ENCODE measurements around the gene GPR25.

Gene GPR25

GRCh38 chr1:200887772-200888348 is 15.1 kb downstream of the GPR25 start:
- TF ChIP-seq ZNF138 (tag by site-specific recombination; IDR thresholded peaks at IDR 0.05; ENCODE audit: borderline replicate concordance) (no peak), ZNF473 (tag by site-specific recombination; IDR thresholded peaks at IDR 0.05) (no peak), ZNF175 (tag by site-specific recombination; IDR thresholded peaks at IDR 0.05) (no peak)
- POLR2A ChIA-PET: no interaction called here
- Histone ChIP-seq H3K4me1 (ENCODE audit: control insufficient read depth, insufficient read depth, low read length) (no peaks in the 10 kb centered on the region), H3K36me3 (ENCODE audit: control insufficient read depth in 2 of 2, insufficient read depth in 1 of 2, low read length in 2 of 2) (no peaks in the 10 kb centered on the region), H3K4me3 (ENCODE audit: low read depth, low read length) (no peak overlapping the region), H3K27ac (ENCODE audit: extremely low read depth, low read depth, low read length) (no peak overlapping the region), H3K9me3 (ENCODE audit: control insufficient read depth, insufficient read depth, low read depth, low read length) (no peaks in the 10 kb centered on the region)
- CTCF ChIA-PET: interaction anchor here (0.6 kb wide), 2 partner anchors 155 to 231 kb away, joined by 3 to 4 read pairs; no protein-coding TSS in a partner anchor

- H3K4me1 ChIP-seq (ENCODE audit: control insufficient read depth, insufficient read depth, low read length): no peaks in the 10 kb centered on the region
- TF ChIP-seq ZNF362 (tag by site-specific recombination; IDR thresholded peaks at IDR 0.05) (no peak), ZNF341 (tag by site-specific recombination; IDR thresholded peaks at IDR 0.05; ENCODE audit: low read depth) (no peak), ZNF146 (tag by site-specific recombination; IDR thresholded peaks at IDR 0.05) (no peak), ZBTB21 (tag by site-specific recombination; IDR thresholded peaks at IDR 0.05) (no peak), KLF16 (tag by site-specific recombination; IDR thresholded peaks at IDR 0.05) (no peak), ZSCAN30 (tag by site-specific recombination; IDR thresholded peaks at IDR 0.05) (no peak), ZNF654 (tag by site-specific recombination; IDR thresholded peaks at IDR 0.05; ENCODE audit: low read depth) (no peak), ZNF214 (tag by site-specific recombination; IDR thresholded peaks at IDR 0.05; ENCODE audit: borderline replicate concordance) (no peak), ZNF37A (tag by site-specific recombination; IDR thresholded peaks at IDR 0.05) (no peak), ZBTB10 (tag by site-specific recombination; IDR thresholded peaks at IDR 0.05) (no peak)
- ChIA-PET POLR2A (no interaction called here), CTCF (interaction anchor here (0.6 to 1.3 kb wide), 3 partner anchors 29 to 266 kb away, joined by 3 to 4 read pairs (median 3); no protein-coding TSS in a partner anchor)
- no peak overlapping the region for H3K4me3 ChIP-seq (ENCODE audit: low read depth, low read length)
- H3K36me3 ChIP-seq (ENCODE audit: control insufficient read depth in 2 of 2, insufficient read depth in 1 of 2, low read length in 2 of 2): no peaks in the 10 kb centered on the region
- no peaks in the 10 kb centered on the region for H3K9me3 ChIP-seq (ENCODE audit: control insufficient read depth, insufficient read depth, low read depth, low read length)
- no peak overlapping the region for H3K27ac ChIP-seq (ENCODE audit: extremely low read depth, low read depth, low read length)
Observed at GRCh38 chr1:200888349-200888838, 15.6 kb downstream of the GPR25 start.

- H3K4me1 ChIP-seq (ENCODE audit: control insufficient read depth, insufficient read depth, low read length): no peaks in the 10 kb centered on the region
- POLR2A ChIA-PET: no interaction called here
- CTCF ChIA-PET: interaction anchor here (0.8 to 2.7 kb wide), 3 partner anchors 9 to 267 kb away, joined by 3 to 10 read pairs (median 4); partner anchors contain the start of gene GPR25
- TF ChIP-seq GLIS2 (tag by site-specific recombination; IDR thresholded peaks at IDR 0.05) (no peak), ZBTB10 (tag by site-specific recombination; IDR thresholded peaks at IDR 0.05) (no peak), ZNF311 (tag by site-specific recombination; IDR thresholded peaks at IDR 0.05; ENCODE audit: borderline replicate concordance) (no peak), ZNF266 (tag by site-specific recombination; IDR thresholded peaks at IDR 0.05; ENCODE audit: low read depth) (no peak), ZNF148 (tag by site-specific recombination; IDR thresholded peaks at IDR 0.05; ENCODE audit: borderline replicate concordance) (no peak), SETDB1 (IDR thresholded peaks at IDR 0.05; ENCODE audit: insufficient read length, low read length) (no peak), ZNF514 (tag by site-specific recombination; IDR thresholded peaks at IDR 0.05) (no peak), ZNF670 (tag by site-specific recombination; IDR thresholded peaks at IDR 0.05; ENCODE audit: low read depth) (no peak), ZNF48 (tag by site-specific recombination; IDR thresholded peaks at IDR 0.05) (no peak)
Observed at GRCh38 chr1:200889571-200889970, 16.8 kb downstream of the GPR25 start.

More at GRCh38 chr1:200889571-200889970, 16.8 kb downstream of the GPR25 start:
- Histone ChIP-seq H3K9me3 (ENCODE audit: control insufficient read depth, insufficient read depth, low read depth, low read length) (no peaks in the 10 kb centered on the region), H3K4me3 (ENCODE audit: low read depth, low read length) (no peak overlapping the region), H3K27ac (ENCODE audit: extremely low read depth, low read depth, low read length) (no peak overlapping the region), H3K36me3 (ENCODE audit: control insufficient read depth in 2 of 2, insufficient read depth in 1 of 2, low read length in 2 of 2) (no peaks in the 10 kb centered on the region)
